ENCODE results near the gene MGAT2. TPM values are rescaled to one million over a fixed set of nuclear protein-coding genes. Genes with fewer than 3 reads are reported as not detected.

Gene MGAT2
- total and polyA plus RNA-seq, 2 donors (not counting 3 experiments of a cell fraction or from before 2014, with no cell fraction given) = 36.4 to 72.6 TPM

GRCh38 chr14:49653508-49653907 is 32.9 kb downstream of the MGAT2 start:
- Histone ChIP-seq H3K4me1 (ENCODE audit: control insufficient read depth, extremely low read depth, insufficient read depth, low read length) (no peaks in the 10 kb centered on the region), H3K4me2 (ENCODE audit: insufficient read depth, low read length) (no peak overlapping the region), H3K27me3 (ENCODE audit: control insufficient read depth in 2 of 2, insufficient read depth in 2 of 2, low read length in 2 of 2) (no peaks in the 10 kb centered on the region), H3K9me3 (replicated peaks; ENCODE audit: control insufficient read depth, insufficient read depth, low read length) (no peaks in the 10 kb centered on the region), H3K4me3 (replicated peaks in 1 of 3; ENCODE audit: insufficient read depth in 1 of 3, low read depth in 1 of 3, low read length in 3 of 3) (no peak overlapping the region), H3K9me1 (replicated peaks; ENCODE audit: control insufficient read depth, extremely low read depth, insufficient read depth, low read length) (no peaks in the 10 kb centered on the region), H2AFZ (ENCODE audit: low read depth, low read length) (no peak overlapping the region), H3K79me2 (ENCODE audit: control insufficient read depth, insufficient read depth, low read length) (no peaks in the 10 kb centered on the region), H3K9ac (replicated peaks; ENCODE audit: extremely low read depth, insufficient read depth, low read length) (no peak overlapping the region), H3K27ac (ENCODE audit: insufficient read depth, low read depth, low read length) (no peak overlapping the region), H3K36me3 (ENCODE audit: control insufficient read depth in 2 of 2, extremely low read depth in 1 of 2, insufficient read depth in 2 of 2, low read length in 2 of 2) (no peaks in the 10 kb centered on the region), H4K20me1 (replicated peaks; ENCODE audit: control insufficient read depth, extremely low read depth, insufficient read depth, low read length) (no peaks in the 10 kb centered on the region)
- intact Hi-C loops (cut with micrococcal nuclease) (no loop called here), dilution Hi-C loops (cut with MboI; ENCODE audit: extremely low pct_ligation_motif_present, low sequenced_read_pairs) (no loop called here)
- DNase-seq (ENCODE audit: low read depth, low spot score) (no peak), FAIRE-seq (no peak)
- TF ChIP-seq, protein P1, sequence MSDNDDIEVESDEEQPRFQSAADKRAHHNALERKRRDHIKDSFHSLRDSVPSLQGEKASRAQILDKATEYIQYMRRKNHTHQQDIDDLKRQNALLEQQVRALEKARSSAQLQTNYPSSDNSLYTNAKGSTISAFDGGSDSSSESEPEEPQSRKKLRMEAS (IDR thresholded peaks at IDR 0.05; ENCODE audit: insufficient read depth, insufficient read length) = no peak
- no peak for TF ChIP-seq CTCF (IDR thresholded peaks at IDR 0.05; ENCODE audit: extremely low read depth in 1 of 2, insufficient read depth in 1 of 2, low read depth in 1 of 2, low read length in 2 of 2)
- TF ChIP-seq MYC (IDR thresholded peaks at IDR 0.05; ENCODE audit: low read depth, low read length) = no peak
- TF ChIP-seq POLR2A (IDR thresholded peaks at IDR 0.05; ENCODE audit: low read depth, low read length) = no peak
- no peak for TF ChIP-seq EZH2 (IDR thresholded peaks at IDR 0.05; ENCODE audit: borderline replicate concordance, low read depth, low read length, severe bottlenecking)
- TF ChIP-seq GATA2 (IDR thresholded peaks at IDR 0.05; ENCODE audit: insufficient read depth, insufficient read length, low read depth, low read length) = no peak
- no peak for TF ChIP-seq POLR2AphosphoS5 (IDR thresholded peaks at IDR 0.05; ENCODE audit: insufficient read depth, low read depth, low read length)
- no peak for TF ChIP-seq JUN (IDR thresholded peaks at IDR 0.05; ENCODE audit: borderline replicate concordance, insufficient read depth, insufficient read length, low read depth)
- no peak for TF ChIP-seq FOS (IDR thresholded peaks at IDR 0.05; ENCODE audit: borderline replicate concordance, insufficient read depth, low read length)
- BruUV-seq (replicated peaks) = no TSS peak
- POLR2A ChIA-PET = no interaction called here
- CTCF ChIA-PET = interaction anchor here (1.3 kb wide), 1 partner anchor 19 kb away, joined by 3 read pairs; no protein-coding TSS in a partner anchor
